GM10266 (cell line): Measurements from ENCODE around the gene URB1.

Experiments
- DNase-seq: peaks from one replicate; pipeline ENCODE4 v3.0.0; 2012; ENCODE audit errors: extremely low spot score
- CTCF ChIP-seq: IDR thresholded peaks from 2 replicates; pipeline ENCODE4 v1.5.1; 2012; ENCODE audit warnings: mild to moderate bottlenecking, low read depth; ENCODE audit not compliant: control insufficient read depth, insufficient read depth; ENCODE audit errors: missing control alignments

Gene URB1

GRCh38 chr21:32338209-32338921 is 54.4 kb downstream of the URB1 start:
- no peak for TF ChIP-seq CTCF
- DNase-seq: no peak

- no peak for DNase-seq
- no peak for TF ChIP-seq CTCF
These were observed 55.6 kb downstream of the URB1 start for GRCh38 chr21:32337206-32337605.

- no peak for DNase-seq
- no peak for TF ChIP-seq CTCF
These were observed 56.1 kb downstream of the URB1 start for GRCh38 chr21:32336711-32337110.

DNA sequence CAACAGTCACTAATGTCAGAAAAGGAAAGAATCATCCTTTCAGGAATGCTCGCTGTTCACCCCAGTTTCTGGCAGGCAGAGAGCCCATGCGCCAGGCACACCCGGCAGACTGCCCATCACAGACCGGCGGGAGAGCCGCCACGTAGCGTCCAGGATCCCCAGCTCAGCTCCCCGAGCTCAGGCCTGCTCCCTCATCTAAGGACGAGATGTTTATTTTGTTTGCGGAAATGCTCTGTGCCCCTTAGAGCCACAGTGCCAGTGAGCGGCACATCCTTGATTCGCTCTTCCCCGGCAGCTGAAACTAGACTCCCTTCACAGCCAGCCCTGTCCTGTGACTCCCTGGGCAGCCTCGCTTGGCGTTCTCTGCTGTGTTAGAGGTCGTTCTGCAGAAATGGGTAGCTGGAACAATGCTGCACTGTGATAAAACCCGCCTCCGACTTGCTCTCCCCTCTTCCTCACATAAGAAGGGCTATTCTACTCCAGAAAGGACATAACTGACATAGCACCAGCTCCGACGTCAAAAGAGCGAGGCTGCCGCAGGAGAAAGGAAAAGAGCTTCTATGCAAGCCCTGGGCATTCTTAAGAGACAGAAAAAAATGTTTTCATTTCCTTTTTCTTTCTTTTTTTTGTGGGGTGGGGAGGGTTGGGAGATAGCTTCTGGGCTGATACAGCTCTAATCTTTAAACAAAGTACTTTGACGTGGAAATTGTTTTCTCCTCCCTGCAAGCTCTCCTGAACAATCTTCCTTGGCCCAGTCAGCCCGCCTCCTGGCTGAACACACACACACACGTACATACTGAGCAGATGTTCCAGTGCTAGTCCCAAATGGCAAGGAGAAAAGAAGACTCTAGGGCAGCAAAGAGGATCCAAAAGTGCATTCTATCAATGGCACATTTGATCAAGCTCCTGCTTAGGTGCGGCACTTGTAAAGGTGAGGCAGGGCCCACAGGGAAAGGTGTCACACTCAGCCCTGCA is 56.9 kb downstream of the URB1 start:
- DNase-seq: no peak

DNA sequence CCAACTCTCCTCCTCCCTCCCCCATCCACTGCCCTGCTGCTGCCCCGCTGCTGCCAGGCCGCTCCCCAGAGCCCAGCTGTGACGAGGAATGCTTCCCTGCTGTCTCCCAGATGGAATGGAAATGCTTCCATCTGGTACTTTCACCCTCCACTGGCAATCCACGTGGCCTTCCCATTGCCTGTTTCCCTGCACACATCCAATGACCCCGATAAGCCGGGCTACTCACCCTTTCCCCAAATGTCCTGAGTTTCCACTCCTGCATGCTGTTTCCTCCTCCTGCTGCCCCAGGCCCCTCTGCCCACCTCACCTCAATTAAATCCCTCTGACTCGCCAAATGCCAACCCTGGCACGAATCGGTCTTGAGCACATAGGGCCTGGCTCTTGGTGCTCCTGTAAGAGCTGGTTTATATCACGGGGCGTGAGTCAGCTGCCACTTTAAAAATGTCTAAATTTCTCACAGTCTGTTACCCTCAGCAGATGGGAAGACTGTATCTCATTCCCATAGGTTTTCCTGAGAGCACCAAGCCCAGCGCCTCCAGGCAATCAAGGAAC is 57.8 kb downstream of the URB1 start:
- TF ChIP-seq CTCF: no peak
- DNase-seq: no peak

More for the DNA sequence above, 56.9 kb downstream of the URB1 start:
- TF ChIP-seq CTCF: no peak

DNA sequence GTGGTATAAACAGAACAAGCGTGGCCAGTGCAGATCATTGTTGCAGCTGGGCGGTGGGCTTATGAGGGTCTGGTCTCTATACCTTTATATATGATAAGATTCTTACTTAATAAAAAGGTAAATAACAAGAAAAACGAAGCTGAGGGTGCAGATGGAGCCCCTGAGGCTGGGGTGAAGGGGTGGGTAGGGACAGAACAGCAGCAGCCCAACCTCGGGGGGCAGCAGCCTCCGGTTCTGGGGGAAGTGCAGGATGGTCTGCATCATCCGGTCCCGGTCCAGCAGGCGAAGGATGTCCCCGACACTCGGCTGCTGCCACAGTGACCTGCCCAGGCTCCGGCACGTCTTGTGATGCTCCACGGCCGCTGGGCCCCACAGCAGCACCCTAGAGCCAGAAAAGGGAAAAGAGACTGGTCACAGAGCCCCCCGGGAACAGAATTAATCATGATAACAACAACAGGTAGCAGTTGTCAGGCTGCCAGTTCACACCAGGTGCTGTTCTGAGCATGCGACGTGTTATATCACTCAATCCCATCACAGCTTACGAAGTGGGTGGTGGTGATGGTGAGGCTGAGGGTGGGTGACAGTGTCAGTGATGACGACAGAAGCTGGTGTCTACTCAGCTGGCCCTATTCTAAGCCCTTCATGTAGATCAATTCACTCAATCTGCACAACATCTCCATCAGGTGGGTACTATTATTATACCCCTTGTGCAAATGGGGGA is 58.7 kb downstream of the URB1 start:
- TF ChIP-seq CTCF: no peak
- DNase-seq: no peak
